GM18519 (cell line): ENCODE data around the gene RNF166.

ENCODE experiments used
- ATAC-seq: cut with Tn5 transposase; IDR thresholded peaks from one replicate; pipeline ENCODE4 v1.9.1; 2021; ENCODE audit warnings: mild to moderate bottlenecking, moderate library complexity; ENCODE audit not compliant: unreplicated experiment, low FRiP score

Gene RNF166

DNA sequence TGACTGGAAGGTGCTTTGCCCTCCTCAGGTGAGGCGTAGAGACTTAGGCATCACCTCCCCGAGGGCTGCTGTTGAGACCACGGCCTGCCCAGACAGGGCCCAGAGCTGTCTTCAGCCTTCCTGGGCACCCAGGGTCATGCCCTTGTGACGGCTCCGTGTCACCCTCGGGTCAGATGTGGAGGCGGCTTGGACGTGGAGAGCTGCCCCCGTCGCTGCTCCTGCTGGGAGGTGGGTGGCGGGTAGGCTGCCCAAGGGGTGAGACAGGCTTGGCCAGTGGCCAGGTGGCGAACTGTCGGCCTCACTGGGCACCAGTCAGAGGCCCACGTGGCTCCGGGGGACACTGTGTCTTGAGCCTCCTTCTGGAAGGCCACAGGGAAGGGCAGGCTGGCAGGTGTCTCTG, 11.0 kb downstream of the RNF166 start:
- no peak for ATAC-seq

DNA sequence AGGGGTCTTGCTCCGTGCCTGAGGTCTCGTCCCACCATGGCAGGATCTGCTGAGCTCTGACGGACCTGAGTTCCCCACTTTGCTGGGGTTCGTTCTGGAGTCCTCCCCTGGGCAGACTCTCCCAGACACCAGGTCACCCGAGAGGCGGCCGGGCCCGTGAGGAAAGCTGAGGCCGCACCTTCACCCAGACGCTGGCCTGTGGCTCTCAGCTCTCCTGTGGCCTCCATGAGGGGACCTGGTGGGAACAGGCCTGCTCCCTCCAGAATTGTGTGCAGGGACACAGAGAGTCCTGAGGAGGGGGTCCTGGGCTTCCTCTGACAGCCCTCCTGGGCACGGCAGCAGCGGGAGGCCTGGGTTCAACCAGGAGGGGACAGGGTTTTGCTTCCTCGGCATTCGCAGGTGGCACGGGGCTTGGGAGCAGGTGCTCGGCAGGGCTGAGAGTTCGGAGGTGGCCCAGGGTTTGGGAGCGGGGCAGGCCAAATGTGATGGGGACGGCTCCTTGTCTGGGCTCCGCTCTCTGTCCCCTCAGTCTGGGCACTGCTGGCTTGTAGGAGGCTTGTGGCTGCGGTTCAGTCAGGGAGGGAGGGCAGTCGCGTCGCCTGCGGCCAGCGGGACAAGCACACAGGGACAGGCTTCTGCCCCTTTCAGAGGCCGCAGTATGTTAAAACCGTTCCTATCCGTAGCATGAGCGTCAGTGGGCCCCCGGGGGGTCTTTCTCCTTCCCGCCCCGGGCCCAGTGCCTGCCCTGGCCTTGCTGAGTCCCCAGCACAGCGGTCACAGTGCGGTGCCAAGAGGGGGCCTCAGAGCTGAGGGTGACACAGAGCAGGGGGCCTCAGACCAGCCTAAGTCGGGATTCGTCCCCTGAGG, 11.8 kb downstream of the RNF166 start:
- ATAC-seq: no peak

DNA sequence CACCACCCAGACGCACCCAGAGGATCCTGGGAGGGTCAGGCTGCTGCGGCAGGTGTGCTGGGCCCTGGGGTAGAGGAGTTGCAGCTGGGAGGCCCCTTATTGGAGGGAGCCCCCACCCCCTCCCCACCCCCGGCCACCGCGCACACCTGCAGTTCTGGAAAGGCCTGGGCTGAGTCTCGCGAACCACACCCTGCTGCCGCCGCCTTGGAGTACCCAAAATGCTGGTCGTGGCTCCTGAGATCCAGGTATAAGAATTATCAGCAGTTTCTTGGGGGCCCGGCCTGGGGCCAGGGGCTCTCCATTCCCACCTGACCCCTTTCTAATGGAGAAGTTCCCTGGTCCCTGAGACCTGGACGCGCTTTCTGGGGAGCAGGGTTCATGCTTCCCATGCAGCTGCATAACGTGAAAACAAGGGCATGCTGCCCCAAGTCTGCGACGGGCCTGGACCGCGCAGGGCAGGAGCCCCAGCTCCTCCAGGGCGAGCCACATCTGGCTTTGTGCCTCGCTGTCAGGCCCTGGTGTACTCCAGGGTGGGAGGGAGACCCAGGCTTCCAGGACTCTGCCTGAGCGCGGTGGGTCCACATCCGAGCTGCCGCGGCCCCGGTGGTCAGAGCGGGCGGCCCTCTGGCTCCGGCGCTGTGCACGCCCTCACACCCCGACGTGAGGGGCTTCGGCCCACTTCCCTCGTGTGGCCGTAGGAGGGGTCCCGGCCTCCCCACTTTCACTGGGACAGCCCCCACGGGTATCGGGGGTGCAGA, 12.6 kb downstream of the RNF166 start:
- ATAC-seq: no peak

DNA sequence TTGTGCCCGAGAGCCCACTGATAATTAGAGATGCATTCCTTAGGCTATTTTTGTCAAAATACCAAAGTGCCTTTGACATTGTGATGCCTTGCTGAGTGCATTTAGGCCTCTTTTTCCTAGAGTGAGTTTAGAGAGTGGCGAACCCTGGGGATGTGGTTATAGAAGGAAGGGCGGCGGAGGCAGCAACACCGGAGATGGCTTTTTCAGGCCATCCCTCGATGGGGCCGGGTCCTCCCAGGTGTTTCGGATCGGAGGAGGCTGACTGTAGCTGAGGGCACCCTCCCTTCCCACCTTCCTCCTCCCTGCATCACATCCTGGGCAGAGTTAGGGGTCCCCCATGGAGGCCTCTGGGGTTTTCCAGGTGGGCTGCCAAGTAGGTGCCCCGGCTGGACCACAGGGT, 13.3 kb downstream of the RNF166 start:
- ATAC-seq: no peak

DNA sequence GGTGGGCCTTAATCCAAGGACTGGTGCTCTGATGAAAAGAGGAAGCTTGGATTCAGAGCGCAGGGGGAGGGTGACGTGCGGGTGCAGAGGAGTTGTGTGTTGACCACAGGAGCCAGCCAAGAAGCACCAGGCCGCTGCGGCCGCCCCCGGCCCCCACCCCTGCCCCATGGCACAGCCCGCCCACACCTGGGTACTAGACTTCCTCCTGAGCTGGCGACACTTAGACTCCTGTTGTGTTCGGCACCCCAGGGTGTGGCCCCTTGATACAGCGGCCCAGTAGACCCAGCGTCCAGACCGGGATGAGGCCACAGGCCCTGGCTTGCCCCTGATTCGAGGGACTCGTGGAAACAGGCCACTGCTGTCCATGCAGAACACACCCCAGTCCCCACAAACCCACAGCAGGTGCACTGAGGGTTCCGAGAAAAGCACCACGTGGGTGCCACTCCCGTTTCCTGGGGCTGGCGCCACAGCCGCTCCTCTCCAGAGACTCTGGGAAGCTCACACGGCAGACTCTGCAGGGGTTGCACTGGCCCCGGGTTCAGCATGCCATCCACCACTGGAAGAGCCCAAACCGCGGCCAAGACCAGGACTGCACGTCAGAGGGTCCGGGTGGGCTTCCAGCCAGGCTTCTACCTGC, 14.2 kb downstream of the RNF166 start:
- ATAC-seq: no peak

DNA sequence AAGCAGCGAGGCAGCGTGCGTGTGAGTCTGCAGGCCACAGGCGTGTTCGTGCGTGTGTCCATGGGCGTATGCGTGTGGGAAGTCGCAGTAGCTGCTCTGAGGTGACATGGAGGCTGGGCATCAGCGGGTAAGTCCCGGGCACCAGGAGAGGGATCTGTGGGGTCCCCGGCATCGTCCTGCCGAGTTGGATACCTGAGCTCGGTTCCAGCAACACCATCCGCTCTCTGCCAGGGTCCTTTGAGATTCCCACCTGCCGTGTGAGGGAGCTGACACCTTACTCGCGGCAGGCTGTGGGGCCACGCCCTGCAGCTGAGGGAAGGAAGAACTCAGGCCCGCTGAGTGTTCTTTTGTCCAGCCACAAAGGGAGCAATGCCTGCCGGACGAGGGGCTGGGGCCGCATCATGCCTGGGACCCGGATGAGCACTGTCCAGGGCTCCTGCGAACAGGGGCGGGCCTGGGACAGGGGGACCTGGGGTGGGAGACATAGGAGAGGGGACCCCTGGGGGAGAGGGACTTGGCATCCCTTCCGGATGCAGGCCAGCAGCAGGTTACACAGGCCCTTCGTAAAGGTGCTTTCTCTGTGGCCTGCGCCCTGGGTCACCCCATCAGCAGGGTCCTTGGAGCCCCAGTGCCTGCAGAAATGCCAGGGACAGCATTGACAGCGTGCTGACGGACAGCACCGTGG, 14.9 kb downstream of the RNF166 start:
- ATAC-seq: no peak

DNA sequence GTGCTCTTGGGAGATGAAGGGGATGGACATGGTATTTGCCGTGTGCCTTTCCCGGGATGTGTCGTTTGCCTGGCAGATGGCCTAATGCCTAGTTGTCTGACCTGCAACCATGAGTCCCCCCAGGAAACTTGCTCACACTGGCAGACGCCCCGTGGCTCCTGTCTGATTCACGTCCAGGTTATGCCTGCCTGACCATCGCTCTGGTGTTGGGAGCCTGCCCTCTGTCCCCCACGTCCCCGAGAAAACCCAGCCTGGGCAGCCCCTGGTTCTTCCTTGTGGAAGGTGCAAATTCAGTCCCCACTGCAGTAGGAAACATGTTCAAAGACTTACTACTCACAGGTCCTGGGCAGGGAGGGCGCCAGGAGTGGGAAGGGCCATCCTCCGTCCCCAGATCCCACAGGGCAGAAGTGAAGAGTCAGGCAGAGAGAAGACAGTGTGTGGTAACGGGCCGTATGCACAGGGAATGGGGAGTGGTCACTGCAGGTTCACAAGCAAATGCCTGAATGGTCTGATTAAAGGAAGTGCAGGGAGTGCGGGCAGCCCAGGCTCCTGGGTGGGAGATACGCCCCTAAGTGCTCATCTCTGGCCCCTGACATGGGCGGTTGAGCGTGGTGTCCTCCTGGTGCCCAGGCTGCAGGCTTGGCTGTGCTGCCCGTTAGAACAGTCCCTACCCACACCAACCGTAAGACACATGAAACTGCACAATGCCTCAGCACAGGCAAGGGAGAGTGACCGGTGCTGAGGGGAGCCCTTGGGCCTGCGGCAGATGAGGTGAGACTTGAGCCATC, 15.7 kb downstream of the RNF166 start:
- no peak for ATAC-seq

DNA sequence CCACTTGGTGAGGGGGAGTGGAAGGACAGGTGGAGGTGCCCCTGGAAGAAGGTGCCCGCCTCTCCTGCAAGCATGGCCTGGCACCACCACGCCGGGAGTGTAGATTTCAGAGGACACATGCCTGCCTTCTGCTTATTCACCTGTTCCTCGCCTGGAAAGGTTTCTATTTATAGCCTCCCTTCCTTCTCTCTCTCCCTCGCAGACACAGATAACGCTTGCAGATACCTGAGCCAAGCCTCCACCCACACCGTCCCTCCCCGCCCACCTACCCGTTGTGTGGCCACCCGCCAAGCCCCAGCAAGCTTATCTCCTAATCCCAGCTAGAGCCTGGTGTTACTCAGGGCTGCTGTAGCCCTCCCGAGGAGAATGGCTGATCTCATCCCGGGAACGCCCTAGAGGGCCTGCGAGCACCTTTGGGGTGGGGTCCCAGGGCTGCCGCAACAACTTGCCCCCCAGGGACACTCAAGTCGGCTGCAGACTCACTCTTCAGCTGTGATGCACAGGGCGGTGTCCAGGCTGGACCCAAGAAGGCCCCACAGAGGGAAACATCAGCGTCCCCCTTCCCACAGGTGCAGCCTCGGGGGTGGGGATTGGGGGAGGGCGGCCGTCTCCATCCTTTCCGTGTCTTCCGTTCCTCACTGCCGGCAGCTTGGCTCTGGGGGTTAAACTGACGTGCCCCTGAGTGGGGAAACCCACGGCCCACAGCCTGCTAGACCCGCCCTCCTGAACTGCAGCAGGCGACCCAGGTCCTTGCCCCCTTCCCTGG, 18.0 kb downstream of the RNF166 start:
- ATAC-seq: no peak

GRCh38 chr16:88687676-88688012, 18.6 kb downstream of the RNF166 start:
- no peak for ATAC-seq

GRCh38 chr16:88687254-88687576, 19.0 kb downstream of the RNF166 start:
- no peak for ATAC-seq

DNA sequence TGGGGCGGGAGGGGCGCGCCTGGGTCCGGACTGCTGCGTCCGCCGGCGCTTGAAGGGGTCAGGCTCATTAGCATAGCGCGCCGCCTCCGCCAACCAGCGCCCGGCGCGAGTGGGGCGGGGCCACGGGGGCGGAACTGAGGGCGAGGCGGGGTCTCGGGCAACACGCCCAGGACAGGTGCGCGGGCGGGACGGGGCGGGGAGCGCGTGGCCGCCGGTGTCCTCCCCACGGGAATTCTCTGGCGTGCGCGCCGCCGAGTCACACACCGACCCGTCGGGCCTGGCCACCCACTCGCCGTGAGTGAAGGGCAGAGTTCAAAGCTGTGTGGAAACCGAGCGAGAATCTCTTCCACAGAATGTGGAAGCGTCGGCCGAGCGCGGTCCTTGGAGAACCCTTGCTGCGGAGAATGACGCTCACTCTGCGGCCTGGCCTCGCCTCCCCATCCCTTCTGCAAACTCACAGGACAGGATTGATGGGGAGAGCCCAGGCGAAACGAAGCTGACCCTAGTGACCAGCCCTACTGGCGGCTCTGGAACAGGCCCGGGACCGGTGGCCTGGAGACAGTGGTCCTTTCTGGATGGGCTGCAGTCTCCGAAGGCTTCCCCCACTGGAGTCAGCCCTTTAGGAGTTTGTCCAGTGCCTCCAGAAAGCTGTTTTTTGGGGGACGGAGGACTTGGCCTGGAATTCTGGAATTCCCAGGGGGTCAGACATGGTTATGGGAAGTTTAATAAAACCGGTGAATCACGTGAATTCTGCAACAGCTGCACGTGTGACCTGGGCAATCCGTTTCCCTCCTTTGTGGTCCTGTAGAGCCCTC, 19.6 kb downstream of the RNF166 start, which contains the start of gene SNAI3:
SNAI3 (minus strand) TSS at position 69 of the 815 bp plus-strand sequence. CDS start 101 bp downstream, outside the sequence.
- no peak for ATAC-seq

GRCh38 chr16:88686062-88686438, 20.2 kb downstream of the RNF166 start:
- no peak for ATAC-seq

DNA sequence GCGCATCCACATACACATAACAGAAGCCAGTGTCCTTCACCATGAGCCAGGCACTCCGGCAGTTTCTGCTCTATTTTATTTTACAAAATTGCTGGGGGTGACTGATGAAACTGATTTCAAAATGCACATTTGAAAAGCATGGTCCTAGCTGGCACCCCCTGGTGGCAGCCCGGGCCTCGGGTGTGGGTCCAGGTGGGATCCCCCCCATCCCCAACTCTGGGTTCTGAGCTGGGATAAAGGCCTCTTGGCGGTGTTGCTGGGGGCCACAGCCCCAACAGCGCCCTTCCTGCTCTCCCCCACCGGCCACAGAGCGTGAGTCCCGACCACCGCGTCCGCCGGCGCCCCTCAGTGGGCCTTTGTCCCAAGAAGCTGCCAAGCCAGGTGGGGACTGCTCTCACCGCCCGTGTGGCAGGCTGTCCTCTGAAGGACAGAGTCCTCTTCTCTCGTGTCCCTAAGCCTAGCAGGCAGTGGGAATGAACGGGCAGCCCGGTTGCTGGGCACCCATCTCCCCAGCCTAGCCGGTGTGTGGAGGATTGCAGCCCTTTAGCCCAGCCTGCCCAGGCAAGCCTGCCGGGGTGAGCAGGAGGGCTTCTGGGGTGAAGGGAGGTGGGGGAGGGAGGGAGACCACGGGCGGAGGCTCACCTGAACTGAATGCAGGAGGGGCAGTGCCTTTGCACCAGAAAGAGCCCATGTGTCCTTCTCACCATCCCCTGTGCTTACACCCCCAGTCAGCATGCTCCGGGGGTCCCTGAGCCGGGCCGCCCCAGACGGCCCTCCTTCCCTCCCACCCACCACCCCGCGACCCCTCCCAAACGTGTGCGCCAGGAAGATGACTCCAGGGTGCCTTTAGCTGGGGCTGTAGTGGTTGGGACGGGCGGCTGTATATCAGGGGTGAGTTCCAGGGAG, 20.8 kb downstream of the RNF166 start:
- no peak for ATAC-seq

DNA sequence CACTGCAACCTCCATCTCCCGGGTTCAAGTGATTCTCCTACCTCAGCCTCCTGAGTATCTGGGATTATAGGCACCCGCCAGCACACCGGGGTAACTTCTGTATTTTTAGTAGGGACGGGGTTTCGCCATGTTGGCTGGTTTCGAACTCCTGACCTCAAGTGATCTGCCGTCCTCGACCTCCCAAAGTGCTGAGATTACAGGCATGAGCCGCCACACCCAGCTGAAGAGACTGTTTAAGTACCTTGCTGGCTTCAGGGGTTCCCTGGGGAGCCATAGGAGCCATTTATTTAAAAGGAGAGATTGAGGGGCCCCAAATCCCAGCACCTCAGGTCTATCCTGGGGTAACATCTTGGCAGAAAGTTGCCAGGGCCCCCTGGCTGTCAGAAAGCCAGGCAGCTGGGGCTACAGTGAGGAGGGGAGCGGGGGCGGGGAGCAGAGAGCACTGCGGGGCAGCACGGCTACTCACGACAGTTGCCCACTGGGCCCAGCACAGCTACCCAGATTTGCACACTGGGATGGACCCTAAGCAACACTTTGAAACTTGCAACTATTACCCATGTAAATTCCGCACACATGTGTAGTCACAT, 21.5 kb downstream of the RNF166 start:
- ATAC-seq: no peak

- ATAC-seq: no peak
Observed at GRCh38 chr16:88681709-88682451, 24.3 kb downstream of the RNF166 start.

DNA sequence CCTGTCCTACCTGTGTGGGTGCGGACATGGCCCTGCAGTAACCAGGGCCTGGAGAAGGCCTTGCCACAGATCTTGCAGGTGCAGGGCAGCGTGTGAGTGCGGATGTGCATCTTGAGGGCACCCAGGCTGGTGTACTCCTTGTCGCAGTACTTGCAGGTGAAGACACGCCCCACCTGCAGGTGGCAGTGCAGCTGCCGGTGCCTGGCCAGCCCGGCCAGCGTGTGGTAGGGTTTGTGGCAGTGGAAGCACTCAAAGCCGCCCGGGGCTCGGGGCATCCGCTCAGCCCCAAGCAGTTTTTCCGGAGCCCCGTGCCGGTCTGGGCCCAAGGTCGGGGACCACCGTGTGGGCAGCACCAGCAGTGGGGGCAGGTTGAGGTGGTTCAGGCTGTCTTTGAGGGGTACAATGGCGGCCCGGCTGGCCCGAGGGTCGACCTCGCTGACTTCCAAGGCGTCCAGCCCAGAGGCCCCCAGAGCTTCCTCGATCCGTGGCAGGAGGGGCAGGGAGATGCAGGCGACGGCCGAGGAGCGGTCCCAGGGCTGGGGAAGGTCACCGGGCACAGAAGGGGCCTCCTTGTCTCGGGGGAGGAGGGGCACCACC, 25.0 kb downstream of the RNF166 start:
- ATAC-seq: no peak
